Measurements from ENCODE around the gene PCDH9.

- no peak for TF ChIP-seq CTCF (IDR thresholded peaks at IDR 0.05)
- TF ChIP-seq POLR2A (IDR thresholded peaks at IDR 0.05), result no peak
Observed at GRCh38 chr13:66995203-66995611, 234.9 kb downstream of the PCDH9 start.

Data from right lobe of liver (tissue), 4 donors.